Ishikawa (cell line): ENCODE measurements around the gene MCUB.

ENCODE experiments used
- CEBPB ChIP-seq: IDR thresholded peaks from 2 replicates; pipeline ENCODE4 v1.6.1; 2012
- EGR1 ChIP-seq: IDR thresholded peaks from 2 replicates; pipeline ENCODE4 v1.6.1; 2012
- EP300 ChIP-seq: IDR thresholded peaks from 2 replicates; pipeline ENCODE4 v1.6.1; 2012; ENCODE audit warnings: borderline replicate concordance
- FOXM1 ChIP-seq: IDR thresholded peaks from 2 replicates; pipeline ENCODE4 v1.6.1; 2012; ENCODE audit warnings: low read depth, borderline replicate concordance
- MAX ChIP-seq: IDR thresholded peaks from 2 replicates; pipeline ENCODE4 v1.6.1; 2012
- REST ChIP-seq: IDR thresholded peaks from 2 replicates; pipeline ENCODE4 v1.6.1; 2012; ENCODE audit warnings: low read depth, mild to moderate bottlenecking
- TAF1 ChIP-seq: IDR thresholded peaks from 2 replicates; pipeline ENCODE4 v1.6.1; 2012; ENCODE audit warnings: low read depth, mild to moderate bottlenecking
- YY1 ChIP-seq: IDR thresholded peaks from 2 replicates; pipeline ENCODE4 v1.6.1; 2012; ENCODE audit warnings: low read depth
- ZBTB7A ChIP-seq: IDR thresholded peaks from 2 replicates; pipeline ENCODE4 v1.6.1; 2012; ENCODE audit warnings: low read depth

GRCh38 chr4:109675843-109676242 is 115.8 kb downstream of the MCUB start:
- TF ChIP-seq REST (no peak), MAX (no peak), TAF1 (no peak), FOXM1 (no peak), EGR1 (no peak), EP300 (no peak), CEBPB (no peak), ZBTB7A (no peak), YY1 (no peak)
